Measurements from ENCODE around the gene TRIM3. TPM values are rescaled to one million over a fixed set of nuclear protein-coding genes. Genes with fewer than 3 reads are reported as not detected.

TRIM3 gene
- total RNA-seq, 1 experiment from 2014 or later, result 37.1 TPM

DNA sequence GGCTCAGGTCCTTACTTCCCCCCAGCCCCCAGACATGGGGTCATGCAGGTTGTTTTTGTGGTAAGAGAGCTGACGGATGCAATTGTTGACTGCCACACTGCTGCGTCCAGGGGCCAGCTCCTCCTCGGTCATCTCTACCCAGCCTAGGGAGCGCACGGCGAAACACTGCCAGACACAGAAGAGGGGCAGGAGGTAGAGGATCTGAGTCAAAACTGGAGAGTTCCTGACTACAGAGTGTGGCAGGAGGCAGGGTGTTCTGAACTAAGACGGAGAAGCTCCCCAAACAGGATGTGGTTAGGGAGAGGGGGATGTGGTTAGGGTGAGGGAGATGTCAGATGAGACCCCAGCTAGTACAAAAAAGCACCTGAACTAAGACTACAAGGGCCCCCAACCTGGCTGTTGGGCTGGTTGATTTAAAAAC is 71.2 kb downstream of the TRIM3 start:
- Histone ChIP-seq H3K4me1 (ENCODE audit: insufficient read depth, low read length, poor library complexity, severe bottlenecking) (peaks cover 11% of the 10 kb centered on the region), H3K9me3 (ENCODE audit: low read depth, low read length, poor library complexity, severe bottlenecking) (no peaks in the 10 kb centered on the region), H3K4me3 (ENCODE audit: low read depth, low read length, poor library complexity, severe bottlenecking) (no peak overlapping the region), H3K36me3 (ENCODE audit: insufficient read depth, low read length, poor library complexity, severe bottlenecking) (peaks cover 16% of the 10 kb centered on the region), H3K27me3 (replicated peaks; ENCODE audit: insufficient read depth, low read depth, low read length, poor library complexity) (no peaks in the 10 kb centered on the region), H3K27ac (ENCODE audit: low read depth, low read length, poor library complexity, severe bottlenecking) (no peak overlapping the region)
- ChIA-PET POLR2A (ENCODE audit: low non-redundant PET) (no interaction called here), CTCF (no interaction called here)
- intact Hi-C loops (cut with micrococcal nuclease; ENCODE audit: unreplicated experiment), result no loop called here
- BruUV-seq (replicated peaks), result no TSS peak
- no peak for DNase-seq (ENCODE audit: low spot score)
- TF ChIP-seq EZH2 (IDR thresholded peaks at IDR 0.05; ENCODE audit: borderline replicate concordance, low read depth, low read length, poor library complexity, severe bottlenecking) (no peak), CTCF (conservative IDR thresholded peaks at IDR 0.05; ENCODE audit: low read depth, low read length) (no peak)

DNA sequence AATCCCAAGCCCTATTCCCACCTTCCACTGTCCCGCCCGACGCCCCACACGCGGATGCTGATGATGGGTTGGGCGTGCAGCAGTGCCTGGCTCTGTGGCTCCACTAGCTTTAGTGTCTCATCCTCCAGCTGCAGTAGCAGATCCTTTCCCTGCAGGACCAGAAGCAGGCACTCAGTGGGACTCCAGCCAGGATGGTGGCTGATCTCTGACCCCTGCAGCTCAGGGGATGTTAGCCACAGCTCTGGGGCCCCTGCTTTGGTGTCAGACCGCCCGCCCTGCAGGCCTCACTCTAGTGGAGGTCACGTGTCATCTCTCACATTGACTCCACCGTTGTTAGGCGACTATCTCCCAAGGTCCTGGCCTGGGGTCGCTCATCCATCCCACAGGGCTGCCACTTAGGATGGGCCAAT is 71.7 kb downstream of the TRIM3 start:
- POLR2A ChIA-PET (ENCODE audit: low non-redundant PET), result no interaction called here

GRCh38 chr11:6401464-6401863 is 72.3 kb downstream of the TRIM3 start:
- no peak for DNase-seq (ENCODE audit: low spot score)
- CTCF ChIA-PET, result no interaction called here
- TF ChIP-seq EZH2 (IDR thresholded peaks at IDR 0.05; ENCODE audit: borderline replicate concordance, low read depth, low read length, poor library complexity, severe bottlenecking), result no peak
- TF ChIP-seq CTCF (conservative IDR thresholded peaks at IDR 0.05; ENCODE audit: low read depth, low read length), result no peak
- H3K4me3 ChIP-seq (ENCODE audit: low read depth, low read length, poor library complexity, severe bottlenecking), result no peak overlapping the region
- H3K9me3 ChIP-seq (ENCODE audit: low read depth, low read length, poor library complexity, severe bottlenecking), result no peaks in the 10 kb centered on the region
- peaks cover 19% of the 10 kb centered on the region for H3K36me3 ChIP-seq (ENCODE audit: insufficient read depth, low read length, poor library complexity, severe bottlenecking)
- peaks cover 20% of the 10 kb centered on the region for H3K4me1 ChIP-seq (ENCODE audit: insufficient read depth, low read length, poor library complexity, severe bottlenecking)
- no peaks in the 10 kb centered on the region for H3K27me3 ChIP-seq (replicated peaks; ENCODE audit: insufficient read depth, low read depth, low read length, poor library complexity)
- no peak overlapping the region for H3K27ac ChIP-seq (ENCODE audit: low read depth, low read length, poor library complexity, severe bottlenecking)
- no TSS peak for BruUV-seq (replicated peaks)
- POLR2A ChIA-PET (ENCODE audit: low non-redundant PET), result no interaction called here
- intact Hi-C loops (cut with micrococcal nuclease; ENCODE audit: unreplicated experiment), result no loop called here

More for the DNA sequence above, 71.7 kb downstream of the TRIM3 start:
- Histone ChIP-seq H3K36me3 (ENCODE audit: insufficient read depth, low read length, poor library complexity, severe bottlenecking) (peaks cover 17% of the 10 kb centered on the region), H3K4me3 (ENCODE audit: low read depth, low read length, poor library complexity, severe bottlenecking) (no peak overlapping the region), H3K9me3 (ENCODE audit: low read depth, low read length, poor library complexity, severe bottlenecking) (no peaks in the 10 kb centered on the region), H3K27me3 (replicated peaks; ENCODE audit: insufficient read depth, low read depth, low read length, poor library complexity) (no peaks in the 10 kb centered on the region), H3K27ac (ENCODE audit: low read depth, low read length, poor library complexity, severe bottlenecking) (no peak overlapping the region), H3K4me1 (ENCODE audit: insufficient read depth, low read length, poor library complexity, severe bottlenecking) (peaks cover 16% of the 10 kb centered on the region)
- no peak for DNase-seq (ENCODE audit: low spot score)
- intact Hi-C loops (cut with micrococcal nuclease; ENCODE audit: unreplicated experiment), result no loop called here
- CTCF ChIA-PET, result no interaction called here
- TF ChIP-seq CTCF (conservative IDR thresholded peaks at IDR 0.05; ENCODE audit: low read depth, low read length), result no peak
- TF ChIP-seq EZH2 (IDR thresholded peaks at IDR 0.05; ENCODE audit: borderline replicate concordance, low read depth, low read length, poor library complexity, severe bottlenecking), result no peak
- BruUV-seq (replicated peaks), result no TSS peak
